Erythroblast (primary cell): ENCODE results near the gene RAP1GAP2.

Source experiments
- GATA1 ChIP-seq: IDR thresholded peaks from 2 replicates; pipeline ENCODE4 v1.6.1; 2011; ENCODE audit warnings: low read depth, mild to moderate bottlenecking, control low read depth, low read length, moderate library complexity
- POLR2A ChIP-seq: IDR thresholded peaks from 2 replicates; pipeline ENCODE4 v1.6.1; 2011; ENCODE audit warnings: mild to moderate bottlenecking, low read length

GRCh38 chr17:2749784-2750181 is 46.5 kb upstream of the RAP1GAP2 start:
- TF ChIP-seq POLR2A (no peak), GATA1 (no peak)
